Stomach (tissue), 4 donors: ENCODE measurements around the gene CLCA4.
"Not testable (repeated sequence)": the region's sequence is repeated elsewhere in the genome, so short reads cannot be mapped to it uniquely, and the experiment has no call there.

ENCODE experiments used
- POLR2A ChIP-seq, 4 donors: fragments of 450-650 bp; IDR thresholded peaks; one replicate each; pipeline ENCODE4 v1.6.1; 2016; ENCODE audit warnings: antibody characterized with exemption in 4 of 4, control low read depth in 2 of 4, mild to moderate bottlenecking in 1 of 4, moderate library complexity in 1 of 4
- POLR2AphosphoS5 ChIP-seq, 3 donors: sonication (generic); formaldehyde crosslinking; IDR thresholded peaks; one replicate each; pipeline ENCODE4 v1.6.1; 2016; ENCODE audit warnings: antibody characterized with exemption in 3 of 3
- TF ChIP-seq, protein P1 (sequence below), 7 experiments: fragments of 450-650 bp in 4 of 7; fragments of 200-600 bp in 3 of 7; sonication (generic) in 3 of 7; IDR thresholded peaks; one replicate each; pipeline ENCODE4 v1.5.1; 2016 to 2019; ENCODE audit warnings: antibody characterized with exemption in 7 of 7, control low read depth in 2 of 7, mild to moderate bottlenecking in 1 of 7

DNA sequence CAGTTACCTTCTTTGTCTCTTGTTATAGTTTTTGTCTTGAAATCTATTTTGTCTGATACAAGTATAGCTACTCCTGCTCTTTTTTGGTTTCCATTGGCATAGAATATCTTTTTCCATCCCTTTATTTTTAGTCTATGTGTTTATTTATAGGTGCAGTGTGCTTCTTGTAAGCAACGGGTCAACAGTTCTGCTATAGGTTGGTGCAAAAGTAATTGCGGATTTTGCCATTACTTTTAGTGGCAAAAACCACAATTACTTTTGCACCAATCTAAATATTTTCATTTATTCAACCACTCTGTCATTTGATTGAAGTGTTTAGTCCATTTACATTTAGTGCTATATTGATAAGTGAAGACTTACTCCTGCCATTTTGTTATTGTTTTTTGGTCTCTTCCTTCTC lies 59.2 kb downstream of the CLCA4 start:
- TF ChIP-seq, protein P1, sequence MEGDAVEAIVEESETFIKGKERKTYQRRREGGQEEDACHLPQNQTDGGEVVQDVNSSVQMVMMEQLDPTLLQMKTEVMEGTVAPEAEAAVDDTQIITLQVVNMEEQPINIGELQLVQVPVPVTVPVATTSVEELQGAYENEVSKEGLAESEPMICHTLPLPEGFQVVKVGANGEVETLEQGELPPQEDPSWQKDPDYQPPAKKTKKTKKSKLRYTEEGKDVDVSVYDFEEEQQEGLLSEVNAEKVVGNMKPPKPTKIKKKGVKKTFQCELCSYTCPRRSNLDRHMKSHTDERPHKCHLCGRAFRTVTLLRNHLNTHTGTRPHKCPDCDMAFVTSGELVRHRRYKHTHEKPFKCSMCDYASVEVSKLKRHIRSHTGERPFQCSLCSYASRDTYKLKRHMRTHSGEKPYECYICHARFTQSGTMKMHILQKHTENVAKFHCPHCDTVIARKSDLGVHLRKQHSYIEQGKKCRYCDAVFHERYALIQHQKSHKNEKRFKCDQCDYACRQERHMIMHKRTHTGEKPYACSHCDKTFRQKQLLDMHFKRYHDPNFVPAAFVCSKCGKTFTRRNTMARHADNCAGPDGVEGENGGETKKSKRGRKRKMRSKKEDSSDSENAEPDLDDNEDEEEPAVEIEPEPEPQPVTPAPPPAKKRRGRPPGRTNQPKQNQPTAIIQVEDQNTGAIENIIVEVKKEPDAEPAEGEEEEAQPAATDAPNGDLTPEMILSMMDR (IDR thresholded peaks at IDR 0.05), result not testable (repeated sequence)
- TF ChIP-seq POLR2AphosphoS5, POLR2A (IDR thresholded peaks at IDR 0.05): not testable (repeated sequence)
